NCI-H748 (cell line): ENCODE measurements around the gene PLBD2.
A peak's percentile ranks its signal among the peaks of the same experiment; 100 is the strongest.
"Not testable (repeated sequence)": the region's sequence is repeated elsewhere in the genome, so short reads cannot be mapped to it uniquely, and the experiment has no call there.

Source experiments
- DNase-seq: peaks from one replicate; lab custom pipeline; 2025; ENCODE audit not compliant: unreplicated experiment; lab: John Stamatoyannopoulos, UW

The PLBD2 gene

GRCh38 chr12:113333877-113334785 is 24.3 kb upstream of the PLBD2 start:
- DNase-seq: no peak

- DNase-seq: peak; percentile 79
Observed at GRCh38 chr12:113334786-113335539, 23.4 kb upstream of the PLBD2 start, which contains the start of gene SLC8B1. Gene SLC8B1 (minus strand): TSS chr12:113335109. CDS start chr12:113332878, 2,231 bp downstream.

- no peak for DNase-seq
Observed at GRCh38 chr12:113339540-113339939, 18.8 kb upstream of the PLBD2 start.

- no peak for DNase-seq
Observed at GRCh38 chr12:113340061-113340460, 18.3 kb upstream of the PLBD2 start.

- no peak for DNase-seq
Observed at GRCh38 chr12:113341535-113341934, 16.9 kb upstream of the PLBD2 start.

- no peak for DNase-seq
Observed at GRCh38 chr12:113345318-113345717, 13.1 kb upstream of the PLBD2 start.

GRCh38 chr12:113346353-113346752 is 12.0 kb upstream of the PLBD2 start:
- DNase-seq: no peak

GRCh38 chr12:113347107-113347506 is 11.3 kb upstream of the PLBD2 start:
- DNase-seq: no peak

GRCh38 chr12:113347892-113348291 is 10.5 kb upstream of the PLBD2 start:
- DNase-seq: no peak

GRCh38 chr12:113348849-113349536 is 9.4 kb upstream of the PLBD2 start:
- DNase-seq: no peak

- DNase-seq: no peak
Observed at GRCh38 chr12:113351089-113351488, 7.3 kb upstream of the PLBD2 start.

- DNase-seq: not testable (repeated sequence)
Observed at GRCh38 chr12:113354192-113354591, 4.2 kb upstream of the PLBD2 start.

- no peak for DNase-seq
Observed at GRCh38 chr12:113359133-113359938, 949 bp downstream of the PLBD2 start.

GRCh38 chr12:113359939-113360748 is 1.8 kb downstream of the PLBD2 start:
- DNase-seq: peak; percentile 16

- no peak for DNase-seq
Observed at GRCh38 chr12:113361574-113362370, 3.4 kb downstream of the PLBD2 start.

- DNase-seq: no peak
Observed at GRCh38 chr12:113364698-113365097, 6.3 kb downstream of the PLBD2 start.

GRCh38 chr12:113365639-113366395 is 7.4 kb downstream of the PLBD2 start:
- DNase-seq: no peak

GRCh38 chr12:113366827-113367226 is 8.4 kb downstream of the PLBD2 start:
- no peak for DNase-seq
